Ovary (tissue), 3 donors: ENCODE measurements around the gene EHMT1.

Experiments used
- POLR2A ChIP-seq: fragments of 450-650 bp; IDR thresholded peaks from one replicate; pipeline ENCODE4 v1.6.1; 2017; ENCODE audit warnings: antibody characterized with exemption, mild to moderate bottlenecking, moderate library complexity
- TF ChIP-seq, protein P1 (sequence below), 3 donors: fragments of 450-650 bp in 2 of 3; fragments of 200-600 bp in 1 of 3; IDR thresholded peaks; one replicate each; pipeline versions ENCODE4 v1.5.1 to v1.8.0; 2016 to 2022; ENCODE audit warnings: antibody characterized with exemption in 3 of 3, mild to moderate bottlenecking in 1 of 3
- donor health status: DM: no; HTN: no; CAD: no.

DNA sequence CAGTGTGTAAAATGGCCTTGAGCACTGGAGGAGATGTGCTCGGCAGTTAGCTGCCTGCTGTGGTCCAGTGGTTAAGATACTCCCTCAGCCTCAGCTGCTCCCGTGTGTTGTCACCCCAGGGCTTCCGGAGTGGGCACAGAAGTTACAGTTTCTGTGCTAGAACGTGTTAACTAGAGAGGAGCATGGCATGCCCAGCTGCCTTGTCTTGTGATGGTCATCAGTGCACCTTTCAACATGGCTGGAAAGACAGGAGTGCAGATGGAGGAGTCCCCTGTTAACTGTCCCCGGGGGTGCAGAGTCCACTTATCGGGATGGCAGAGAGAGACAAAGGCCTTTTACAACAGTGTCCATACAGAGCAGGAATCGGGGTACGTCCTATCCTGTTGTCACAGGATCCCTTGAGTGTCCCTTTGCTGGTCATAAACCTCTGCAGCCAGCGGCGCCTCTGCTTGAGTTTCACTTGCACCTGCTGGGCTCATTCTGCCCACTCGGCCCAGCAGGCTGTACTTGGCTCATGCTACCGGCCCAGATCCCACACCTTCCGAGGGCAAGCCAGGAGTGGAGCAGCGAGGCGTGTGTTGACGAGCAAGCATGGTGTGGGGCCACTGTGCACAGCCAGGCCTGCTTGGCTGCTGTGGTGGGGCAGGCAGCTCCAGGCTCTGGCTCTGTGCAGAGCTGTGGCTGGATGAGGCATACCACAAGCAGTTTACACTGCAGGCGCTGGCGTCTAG lies 112.6 kb downstream of the EHMT1 start:
- TF ChIP-seq, protein P1, sequence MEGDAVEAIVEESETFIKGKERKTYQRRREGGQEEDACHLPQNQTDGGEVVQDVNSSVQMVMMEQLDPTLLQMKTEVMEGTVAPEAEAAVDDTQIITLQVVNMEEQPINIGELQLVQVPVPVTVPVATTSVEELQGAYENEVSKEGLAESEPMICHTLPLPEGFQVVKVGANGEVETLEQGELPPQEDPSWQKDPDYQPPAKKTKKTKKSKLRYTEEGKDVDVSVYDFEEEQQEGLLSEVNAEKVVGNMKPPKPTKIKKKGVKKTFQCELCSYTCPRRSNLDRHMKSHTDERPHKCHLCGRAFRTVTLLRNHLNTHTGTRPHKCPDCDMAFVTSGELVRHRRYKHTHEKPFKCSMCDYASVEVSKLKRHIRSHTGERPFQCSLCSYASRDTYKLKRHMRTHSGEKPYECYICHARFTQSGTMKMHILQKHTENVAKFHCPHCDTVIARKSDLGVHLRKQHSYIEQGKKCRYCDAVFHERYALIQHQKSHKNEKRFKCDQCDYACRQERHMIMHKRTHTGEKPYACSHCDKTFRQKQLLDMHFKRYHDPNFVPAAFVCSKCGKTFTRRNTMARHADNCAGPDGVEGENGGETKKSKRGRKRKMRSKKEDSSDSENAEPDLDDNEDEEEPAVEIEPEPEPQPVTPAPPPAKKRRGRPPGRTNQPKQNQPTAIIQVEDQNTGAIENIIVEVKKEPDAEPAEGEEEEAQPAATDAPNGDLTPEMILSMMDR (IDR thresholded peaks at IDR 0.05) = no peak
- no peak for TF ChIP-seq POLR2A
